NOMO-1 treated with dmso at 0.1 percent for 144 hours (cell line): Measurements from ENCODE around the gene CASK.

Experiments used
- DNase-seq: peaks from one replicate; lab custom pipeline; 2025; ENCODE audit not compliant: unreplicated experiment; lab: John Stamatoyannopoulos, UW

CASK gene

GRCh38 chrX:41589634-41590270 lies 333.6 kb downstream of the CASK start:
- DNase-seq: no peak

- DNase-seq: no peak
These were observed 335.1 kb downstream of the CASK start for GRCh38 chrX:41588271-41588670.

- DNase-seq: no peak
These were observed 342.8 kb downstream of the CASK start for GRCh38 chrX:41580423-41581064.

GRCh38 chrX:41563876-41564275 lies 359.5 kb downstream of the CASK start:
- no peak for DNase-seq

GRCh38 chrX:41561045-41561444 lies 362.3 kb downstream of the CASK start:
- DNase-seq: no peak

GRCh38 chrX:41559235-41560052 lies 363.9 kb downstream of the CASK start:
- no peak for DNase-seq

- DNase-seq: no peak
These were observed 364.8 kb downstream of the CASK start for GRCh38 chrX:41558531-41558930.

GRCh38 chrX:41556958-41557357 lies 366.4 kb downstream of the CASK start:
- no peak for DNase-seq

GRCh38 chrX:41553688-41554087 lies 369.7 kb downstream of the CASK start:
- DNase-seq: no peak

- DNase-seq: no peak
These were observed 374.9 kb downstream of the CASK start for GRCh38 chrX:41548411-41548810.

- no peak for DNase-seq
These were observed 379.7 kb downstream of the CASK start for GRCh38 chrX:41543668-41544067.

GRCh38 chrX:41543025-41543424 lies 380.3 kb downstream of the CASK start:
- no peak for DNase-seq

- no peak for DNase-seq
These were observed 380.8 kb downstream of the CASK start for GRCh38 chrX:41542536-41542935.

GRCh38 chrX:41542135-41542534 lies 381.2 kb downstream of the CASK start:
- DNase-seq: no peak

GRCh38 chrX:41541386-41541785 lies 382.0 kb downstream of the CASK start:
- no peak for DNase-seq

- DNase-seq: no peak
These were observed 384.6 kb downstream of the CASK start for GRCh38 chrX:41538707-41539106.

- DNase-seq: no peak
These were observed 393.3 kb downstream of the CASK start for GRCh38 chrX:41530085-41530484.

- DNase-seq: no peak
These were observed 394.1 kb downstream of the CASK start for GRCh38 chrX:41529221-41529620.

GRCh38 chrX:41528784-41529183 lies 394.6 kb downstream of the CASK start:
- no peak for DNase-seq

GRCh38 chrX:41526925-41527324 lies 396.4 kb downstream of the CASK start:
- no peak for DNase-seq

- no peak for DNase-seq
These were observed 397.1 kb downstream of the CASK start for GRCh38 chrX:41526271-41526670.

- no peak for DNase-seq
These were observed 400.7 kb downstream of the CASK start for GRCh38 chrX:41522671-41523070.
